ENCODE results near the gene ID2.
"Not testable (repeated sequence)": the region's sequence is repeated elsewhere in the genome, so short reads cannot be mapped to it uniquely, and the experiment has no call there.

- TF ChIP-seq, protein P1, sequence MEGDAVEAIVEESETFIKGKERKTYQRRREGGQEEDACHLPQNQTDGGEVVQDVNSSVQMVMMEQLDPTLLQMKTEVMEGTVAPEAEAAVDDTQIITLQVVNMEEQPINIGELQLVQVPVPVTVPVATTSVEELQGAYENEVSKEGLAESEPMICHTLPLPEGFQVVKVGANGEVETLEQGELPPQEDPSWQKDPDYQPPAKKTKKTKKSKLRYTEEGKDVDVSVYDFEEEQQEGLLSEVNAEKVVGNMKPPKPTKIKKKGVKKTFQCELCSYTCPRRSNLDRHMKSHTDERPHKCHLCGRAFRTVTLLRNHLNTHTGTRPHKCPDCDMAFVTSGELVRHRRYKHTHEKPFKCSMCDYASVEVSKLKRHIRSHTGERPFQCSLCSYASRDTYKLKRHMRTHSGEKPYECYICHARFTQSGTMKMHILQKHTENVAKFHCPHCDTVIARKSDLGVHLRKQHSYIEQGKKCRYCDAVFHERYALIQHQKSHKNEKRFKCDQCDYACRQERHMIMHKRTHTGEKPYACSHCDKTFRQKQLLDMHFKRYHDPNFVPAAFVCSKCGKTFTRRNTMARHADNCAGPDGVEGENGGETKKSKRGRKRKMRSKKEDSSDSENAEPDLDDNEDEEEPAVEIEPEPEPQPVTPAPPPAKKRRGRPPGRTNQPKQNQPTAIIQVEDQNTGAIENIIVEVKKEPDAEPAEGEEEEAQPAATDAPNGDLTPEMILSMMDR (IDR thresholded peaks at IDR 0.05), result not testable (repeated sequence)
- TF ChIP-seq POLR2AphosphoS5, POLR2A (IDR thresholded peaks at IDR 0.05): not testable (repeated sequence)
These were observed 47.2 kb downstream of the ID2 start for GRCh38 chr2:8729101-8729500.
